NCI-H2196 (cell line): ENCODE results near the gene ATRAID.
A peak's percentile ranks its signal among the peaks of the same experiment; 100 is the strongest.
"Not testable (repeated sequence)": the region's sequence is repeated elsewhere in the genome, so short reads cannot be mapped to it uniquely, and the experiment has no call there.

Experiments used
- DNase-seq: peaks from one replicate; lab custom pipeline; 2025; ENCODE audit not compliant: unreplicated experiment; lab: John Stamatoyannopoulos, UW

Gene ATRAID

GRCh38 chr2:27211943-27212625, at the start of gene ATRAID, which contains the start of gene SLC5A6:
TSS of gene ATRAID (plus strand) at chr2:27212041. CDS start at chr2:27212369, 328 bp downstream.
TSS of gene SLC5A6 (minus strand) at chr2:27212268. CDS start at chr2:27207650, 4,618 bp downstream.
- DNase-seq, result peak; percentile 93

- no peak for DNase-seq
Measured at GRCh38 chr2:27162151-27163121, 49.4 kb upstream of the ATRAID start.

DNA sequence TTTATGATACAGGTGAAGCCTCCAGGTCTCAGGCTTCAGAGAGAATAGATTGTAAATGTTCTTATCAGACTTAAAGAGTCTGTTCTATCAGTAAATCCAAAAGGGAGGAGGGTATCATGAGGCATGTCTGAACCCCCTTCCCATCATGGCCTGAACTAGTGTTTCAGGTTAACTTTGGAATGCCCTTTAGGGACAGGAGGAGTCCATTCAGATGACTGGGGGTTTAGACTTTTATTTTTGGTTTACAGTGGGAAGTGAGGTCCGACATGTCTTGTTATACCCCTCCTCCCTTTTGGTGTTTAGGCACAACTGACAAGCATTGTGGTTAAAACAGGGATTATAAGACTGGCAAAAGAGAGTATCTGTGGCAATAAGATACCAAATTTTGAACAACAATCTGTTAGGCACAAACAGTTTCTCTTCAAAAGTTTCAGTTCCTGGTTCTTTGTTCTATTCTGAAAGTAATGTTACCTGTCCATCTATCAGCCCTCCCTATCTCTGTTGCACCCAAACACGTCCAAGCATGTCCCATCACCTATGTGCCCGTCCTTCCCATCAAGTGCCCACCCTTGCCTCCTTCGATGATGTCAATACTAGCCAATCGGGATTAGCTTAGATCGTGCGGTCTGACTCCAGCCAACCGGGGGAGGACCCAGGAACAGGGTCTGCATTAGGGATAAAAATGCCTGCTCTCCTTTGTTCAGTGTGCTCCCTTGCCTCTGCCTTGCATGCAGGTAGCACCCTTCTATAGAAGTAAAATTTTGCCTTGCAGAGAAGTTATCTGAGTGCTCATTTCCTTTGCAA, 46.7 kb upstream of the ATRAID start:
- no peak for DNase-seq

- no peak for DNase-seq
Measured at GRCh38 chr2:27170581-27171337, 41.1 kb upstream of the ATRAID start.

- DNase-seq, result peak; percentile 34
Measured at GRCh38 chr2:27171351-27171848, 40.4 kb upstream of the ATRAID start.

DNA sequence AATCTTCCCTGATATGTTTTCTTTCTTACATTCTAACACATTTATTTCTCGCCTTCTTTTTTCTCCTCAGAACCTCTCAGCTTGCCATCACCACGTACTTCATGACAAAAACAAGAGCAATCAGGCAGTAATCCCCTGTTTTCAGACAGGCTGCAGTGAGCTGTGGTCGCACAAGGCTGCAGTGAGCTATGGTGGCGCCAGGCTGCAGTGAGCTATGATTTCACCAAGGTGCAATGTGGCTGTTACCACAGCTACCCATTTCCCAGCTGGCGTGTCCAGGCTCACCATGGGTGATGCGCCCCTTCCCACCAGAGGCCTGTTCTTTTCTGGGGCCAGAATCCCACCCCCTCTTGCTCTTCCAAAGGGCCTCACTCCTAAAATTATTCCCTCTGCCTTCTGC, 37.2 kb upstream of the ATRAID start:
- no peak for DNase-seq

- DNase-seq, result no peak
Measured at GRCh38 chr2:27175330-27175729, 36.5 kb upstream of the ATRAID start.

- DNase-seq, result not testable (repeated sequence)
Measured at GRCh38 chr2:27175781-27176180, 36.1 kb upstream of the ATRAID start.

DNA sequence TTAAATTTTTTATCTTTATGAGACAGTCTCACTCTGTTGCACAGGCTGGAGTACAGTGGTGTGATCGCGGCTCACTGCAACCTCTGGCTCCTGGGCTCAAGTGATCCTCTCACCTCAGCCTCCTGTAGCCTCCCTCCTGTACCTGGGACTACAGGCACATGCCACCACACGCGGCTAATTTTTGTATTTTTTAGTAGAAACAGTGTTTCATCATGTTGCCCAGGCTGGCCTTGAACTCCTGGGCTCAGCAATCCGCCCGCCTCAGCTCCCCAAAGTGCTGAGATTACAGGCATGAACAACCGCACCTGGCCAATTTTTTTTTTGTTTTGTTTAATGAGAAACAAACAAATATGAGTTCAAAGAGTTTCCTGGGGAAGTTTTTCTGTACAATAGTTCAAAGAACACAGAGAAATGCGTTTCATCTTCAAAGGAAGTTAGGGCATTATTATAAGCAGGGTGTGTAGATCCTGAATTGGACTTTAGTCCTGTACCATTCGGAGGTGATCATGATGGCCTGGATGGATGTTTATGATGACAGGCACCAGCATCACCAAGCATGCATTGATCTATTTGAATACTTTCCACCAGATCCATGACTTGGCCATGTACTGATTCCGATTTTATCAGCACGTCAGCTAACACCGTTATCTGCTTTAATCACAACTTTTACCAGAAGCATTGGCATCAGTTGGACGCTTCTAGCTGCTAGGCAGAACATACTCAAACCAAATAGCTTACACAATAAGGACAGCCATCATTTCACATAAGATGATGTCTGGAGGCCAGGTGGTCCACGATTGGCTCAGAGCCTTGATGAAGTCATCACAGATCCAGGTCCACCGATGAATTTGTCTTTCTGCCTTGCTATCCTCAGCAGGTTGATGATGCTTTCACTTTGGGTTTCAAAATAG, 34.1 kb upstream of the ATRAID start:
- DNase-seq, result no peak

DNA sequence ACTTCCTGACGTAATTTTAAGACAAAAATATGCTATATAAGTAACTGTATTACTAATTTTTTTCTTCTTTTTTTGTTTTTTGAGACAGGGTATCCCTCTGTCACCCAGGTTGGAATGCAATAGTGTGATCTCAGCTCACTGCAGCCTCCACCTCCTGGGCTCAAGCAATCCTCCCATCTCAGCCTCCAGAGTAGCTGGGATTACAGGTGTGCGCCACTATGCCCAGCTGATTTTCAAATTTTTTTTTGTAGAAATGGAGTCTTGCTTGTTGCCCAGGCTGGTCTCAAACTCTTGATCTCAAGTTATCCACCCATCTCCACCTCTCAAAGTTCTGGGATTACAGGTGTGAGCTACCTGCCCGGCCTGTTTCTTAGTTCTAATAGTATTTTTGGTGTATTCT, 33.4 kb upstream of the ATRAID start:
- DNase-seq, result no peak

GRCh38 chr2:27179344-27180000, 32.4 kb upstream of the ATRAID start:
- no peak for DNase-seq

- DNase-seq, result no peak
Measured at GRCh38 chr2:27182346-27182745, 29.5 kb upstream of the ATRAID start.

GRCh38 chr2:27184115-27184514, 27.7 kb upstream of the ATRAID start:
- no peak for DNase-seq

DNA sequence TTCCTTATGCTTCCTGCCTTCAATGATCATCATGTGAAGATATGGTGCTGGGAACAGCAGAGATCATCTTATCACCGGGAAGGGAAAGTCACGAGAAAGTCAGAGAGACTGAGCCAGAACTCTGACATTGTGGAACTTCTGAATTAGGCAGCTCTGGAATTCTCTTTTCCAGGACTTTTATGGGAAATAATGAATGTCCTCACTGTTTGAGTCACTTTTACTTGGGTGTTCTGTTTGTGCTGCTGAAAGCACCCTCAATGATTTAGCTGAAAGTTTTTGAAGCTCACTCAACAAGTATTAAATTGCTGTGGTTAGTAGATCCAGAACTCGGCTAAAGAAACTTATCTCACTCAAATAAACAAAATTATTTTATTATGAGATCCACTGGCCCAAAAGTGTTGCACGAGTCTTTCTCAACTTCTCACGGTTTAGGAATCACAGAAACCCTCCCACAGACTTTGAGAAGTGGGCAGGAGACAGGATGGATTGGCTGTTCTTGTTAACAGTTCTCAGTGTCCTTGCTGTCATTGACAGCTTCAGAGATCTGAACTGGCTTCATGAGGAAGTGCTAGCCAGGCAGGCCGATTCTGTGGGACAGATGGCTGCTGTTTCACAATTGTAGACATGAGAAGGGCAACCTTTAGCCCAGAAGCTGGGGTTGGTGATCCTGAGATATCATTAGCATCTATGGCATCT, 26.4 kb upstream of the ATRAID start:
- DNase-seq, result no peak

GRCh38 chr2:27186613-27187345, 25.1 kb upstream of the ATRAID start:
- no peak for DNase-seq

DNA sequence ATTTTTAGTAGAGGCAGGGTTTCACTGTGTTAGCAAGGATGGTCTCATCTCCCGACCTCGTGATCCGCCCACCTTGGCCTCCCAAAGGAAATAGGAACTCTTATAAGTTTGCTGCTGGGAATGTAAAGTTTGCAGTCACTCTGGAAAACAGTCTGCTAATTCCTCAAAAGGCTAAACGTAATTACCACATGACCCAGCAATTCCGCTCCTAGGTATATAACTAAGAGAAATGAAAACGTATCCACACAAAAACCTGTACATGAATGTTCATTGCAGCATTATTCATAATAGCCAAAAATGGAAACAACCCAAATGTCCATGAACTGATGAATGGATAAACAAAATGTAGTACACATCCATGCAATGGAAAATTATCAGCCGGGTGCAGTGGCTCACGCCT, 21.9 kb upstream of the ATRAID start:
- no peak for DNase-seq

DNA sequence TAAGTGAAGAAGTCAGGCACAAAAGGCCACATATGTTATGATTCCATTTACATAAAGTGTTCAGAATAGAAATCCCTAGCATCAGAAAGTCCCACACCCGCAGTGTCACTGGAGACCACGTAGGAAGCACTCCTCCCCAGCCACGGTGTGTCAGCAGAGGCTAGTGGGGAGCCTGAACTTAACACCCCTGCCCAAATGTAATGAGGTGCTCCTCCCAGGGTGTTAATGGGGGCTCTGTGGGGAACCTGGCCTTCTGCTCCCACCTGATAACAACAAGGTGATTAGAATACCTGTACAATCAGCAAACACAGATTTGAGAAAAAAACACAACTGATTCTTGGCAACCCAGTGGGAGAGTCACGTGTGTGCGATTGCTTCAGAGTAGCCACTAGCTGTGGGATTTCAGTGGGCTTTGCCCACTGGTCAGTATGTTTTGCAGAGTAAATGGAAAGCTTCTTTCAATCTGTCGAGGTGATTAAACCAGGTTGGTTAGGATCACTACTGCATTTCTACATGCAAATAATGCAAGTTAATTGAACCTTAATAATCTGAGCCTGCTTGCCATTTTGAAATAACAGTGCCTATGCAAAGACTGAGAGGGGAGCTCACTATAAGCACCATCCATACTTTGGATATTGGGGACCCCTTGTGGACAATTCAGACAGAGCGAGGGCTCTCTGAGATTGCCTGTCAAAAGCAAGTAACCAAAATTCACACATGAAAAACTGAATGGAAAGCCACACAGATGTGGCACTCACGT, 20.6 kb upstream of the ATRAID start:
- DNase-seq, result peak; percentile 44
